Measurements from ENCODE around the gene DENND6B. TPM values are rescaled to one million over a fixed set of nuclear protein-coding genes. Genes with fewer than 3 reads are reported as not detected.

DENND6B gene
- total and polyA plus RNA-seq, 12 donors: 1.1 to 3.6 (median 2.0) TPM

GRCh38 chr22:50342651-50343540, 16.1 kb upstream of the DENND6B start, which contains the start of gene PPP6R2:
PPP6R2 (plus strand) TSS chr22:50343327; CDS start chr22:50393909, 50,582 bp downstream.
- DNase-seq (peak; percentile 80 to 89), ATAC-seq (peak; percentile 89 to 98 (median 92))
- 0% methylated on average over 59 to 87 of the region's 87 CpGs for WGBS, 2 donors
- H3K36me3 ChIP-seq: peaks cover 0 to 5% (median 0%) of the 10 kb centered on the region in 9 donors
- H3K4me1 ChIP-seq: peaks cover 0 to 21% (median 12%) of the 10 kb centered on the region in 9 donors
- H3K27me3 ChIP-seq: no peaks in the 10 kb centered on the region
- H3K4me3 ChIP-seq: peak within 1 kb of the TSS; percentile 60 to 98 (median 78)
- H3K27ac ChIP-seq: peak within 1 kb of the TSS in 9 of 10 donors; percentile 64 to 91 (median 79)
- peak in 2 of 9 donors; percentile 12 to 37 for TF ChIP-seq CTCF (IDR thresholded peaks at IDR 0.05)
- no peaks in the 10 kb centered on the region for H3K9me3 ChIP-seq
- intact Hi-C loops (cut with DNase I): loop anchor here in 7 of 10 donors (1.0 to 5.0 kb wide), 6 partner anchors 69 to 102 kb away; partner anchors contain the start of genes MAPK11 (in 3 of the 7), HDAC10 (in 2 of the 7) and TUBGCP6 (in 2 of the 7)

GRCh38 chr22:50341977-50342650, 15.3 kb upstream of the DENND6B start:
- peak; percentile 93 to 99 (median 97) for TF ChIP-seq CTCF (IDR thresholded peaks at IDR 0.05)
- Histone ChIP-seq H3K4me1 (peaks cover 0 to 19% (median 12%) of the 10 kb centered on the region in 9 donors), H3K27me3 (no peaks in the 10 kb centered on the region), H3K36me3 (peaks cover 0 to 3% (median 0%) of the 10 kb centered on the region in 9 donors), H3K27ac (peak overlapping the region in 9 of 10 donors; percentile 56 to 91 (median 79)), H3K9me3 (no peaks in the 10 kb centered on the region), H3K4me3 (peak overlapping the region in 9 of 10 donors; percentile 69 to 98 (median 78))
- ATAC-seq (peak; percentile 71 to 90 (median 84)), DNase-seq (peak; percentile 88 to 89)
- intact Hi-C loops (cut with DNase I): loop anchor here in 7 of 10 donors (1.0 to 5.0 kb wide), 6 partner anchors 68 to 101 kb away; partner anchors contain the start of genes MAPK11 (in 3 of the 7), HDAC10 (in 2 of the 7) and TUBGCP6 (in 2 of the 7)
- 8 to 12% methylated on average over 23 to 26 of the region's 26 CpGs for WGBS, 2 donors

- TF ChIP-seq CTCF (IDR thresholded peaks at IDR 0.05): no peak
- no peaks in the 10 kb centered on the region for H3K36me3 ChIP-seq
- intact Hi-C loops (cut with DNase I): loop anchor here in 7 of 10 donors (5.0 kb wide), 3 partner anchors 68 to 88 kb away; partner anchors contain the start of genes HDAC10 (in 4 of the 7) and MAPK11 (in 3 of the 7)
- no peaks in the 10 kb centered on the region for H3K27me3 ChIP-seq
- DNase-seq (no peak), ATAC-seq (no peak)
- 72 to 79% methylated on average over 12 of the region's 12 CpGs for WGBS, 2 donors
- H3K9me3 ChIP-seq: no peaks in the 10 kb centered on the region
- no peak overlapping the region for H3K27ac ChIP-seq
- H3K4me1 ChIP-seq: peaks cover 0 to 12% (median 9%) of the 10 kb centered on the region in 9 donors
- no peak overlapping the region for H3K4me3 ChIP-seq
These were observed 13.4 kb upstream of the DENND6B start for GRCh38 chr22:50339945-50340879.

Data from heart right ventricle (tissue), 16 donors.